ENCODE measurements around the gene GALNTL6. TPM values are rescaled to one million over a fixed set of nuclear protein-coding genes. Genes with fewer than 3 reads are reported as not detected.

The GALNTL6 gene
- total RNA-seq, 4 donors from 2014 or later = 0.26 to 4.0 (median 1.5) TPM; not detected in 1

DNA sequence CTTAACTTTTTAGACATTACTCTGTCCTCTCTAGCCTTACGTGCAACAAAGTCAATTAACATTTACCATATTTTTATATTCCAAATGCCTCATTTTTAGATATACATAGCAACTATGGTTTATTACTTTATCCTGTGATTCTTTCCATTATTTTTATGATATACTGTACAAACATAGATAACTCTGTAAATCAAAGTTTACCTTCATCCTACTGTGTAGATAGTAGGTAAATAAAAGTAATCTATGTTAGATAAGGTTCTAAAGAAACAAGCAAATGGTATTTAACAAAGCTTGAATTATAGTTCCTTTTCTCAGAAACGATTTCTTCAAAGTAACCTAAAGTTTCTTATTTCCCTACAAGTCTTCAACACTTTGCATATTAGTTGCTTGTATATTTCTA is 350.0 kb downstream of the GALNTL6 start:
- DNase-seq (ENCODE audit: low spot score in 2 of 2) = no peak
- Histone ChIP-seq H3K27me3 (no peaks in the 10 kb centered on the region), H3K4me3 (no peak overlapping the region), H3K27ac (no peak overlapping the region), H3K4me1 (no peaks in the 10 kb centered on the region), H3K9me3 (no peaks in the 10 kb centered on the region), H3K36me3 (no peaks in the 10 kb centered on the region)
- WGBS = 60% methylated on average over 2 of the region's 2 CpGs
- TF ChIP-seq, protein P1, sequence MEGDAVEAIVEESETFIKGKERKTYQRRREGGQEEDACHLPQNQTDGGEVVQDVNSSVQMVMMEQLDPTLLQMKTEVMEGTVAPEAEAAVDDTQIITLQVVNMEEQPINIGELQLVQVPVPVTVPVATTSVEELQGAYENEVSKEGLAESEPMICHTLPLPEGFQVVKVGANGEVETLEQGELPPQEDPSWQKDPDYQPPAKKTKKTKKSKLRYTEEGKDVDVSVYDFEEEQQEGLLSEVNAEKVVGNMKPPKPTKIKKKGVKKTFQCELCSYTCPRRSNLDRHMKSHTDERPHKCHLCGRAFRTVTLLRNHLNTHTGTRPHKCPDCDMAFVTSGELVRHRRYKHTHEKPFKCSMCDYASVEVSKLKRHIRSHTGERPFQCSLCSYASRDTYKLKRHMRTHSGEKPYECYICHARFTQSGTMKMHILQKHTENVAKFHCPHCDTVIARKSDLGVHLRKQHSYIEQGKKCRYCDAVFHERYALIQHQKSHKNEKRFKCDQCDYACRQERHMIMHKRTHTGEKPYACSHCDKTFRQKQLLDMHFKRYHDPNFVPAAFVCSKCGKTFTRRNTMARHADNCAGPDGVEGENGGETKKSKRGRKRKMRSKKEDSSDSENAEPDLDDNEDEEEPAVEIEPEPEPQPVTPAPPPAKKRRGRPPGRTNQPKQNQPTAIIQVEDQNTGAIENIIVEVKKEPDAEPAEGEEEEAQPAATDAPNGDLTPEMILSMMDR (IDR thresholded peaks at IDR 0.05) = no peak

DNA sequence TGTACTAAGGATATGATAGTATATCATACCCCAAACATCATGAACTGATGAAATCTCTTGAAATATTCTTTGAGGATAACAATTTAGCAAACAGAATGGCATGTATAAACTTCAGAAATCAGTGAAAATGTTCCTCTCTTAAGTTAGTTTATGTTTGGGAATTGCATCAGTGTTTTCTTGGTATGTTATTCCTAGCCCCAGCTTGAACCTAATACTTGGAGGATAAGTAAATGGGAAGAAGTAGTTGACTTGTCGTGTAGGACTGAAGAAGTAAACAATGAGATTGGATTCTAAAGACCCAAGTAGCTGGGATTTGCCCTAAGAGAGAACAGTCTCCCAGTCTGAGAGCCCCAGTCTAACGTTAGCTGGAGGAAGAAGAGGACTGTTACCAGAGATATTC is 355.7 kb downstream of the GALNTL6 start:
- WGBS = 72% methylated on average over 2 of the region's 2 CpGs
- no peaks in the 10 kb centered on the region for H3K36me3 ChIP-seq

DNA sequence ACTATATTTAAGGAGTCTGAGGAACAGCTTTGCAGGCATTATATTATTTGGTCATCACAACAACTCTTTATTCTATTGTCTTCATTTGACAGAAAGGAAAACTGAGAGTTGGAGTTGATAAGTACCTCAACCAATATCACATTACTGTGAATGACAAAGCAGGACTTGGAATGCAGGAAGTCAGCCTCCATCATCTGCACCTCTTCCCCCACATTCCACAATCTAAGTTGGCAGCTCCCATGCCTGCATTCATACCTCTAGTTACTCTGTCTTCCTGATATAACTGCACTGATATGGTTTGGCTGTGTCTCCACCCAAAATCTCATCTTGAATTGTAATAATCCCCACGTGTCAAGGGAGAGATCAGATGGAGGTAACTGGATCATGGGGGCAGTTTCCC is 356.7 kb downstream of the GALNTL6 start:
- 69% methylated on average over 1 of the region's 1 CpG for WGBS
- no peaks in the 10 kb centered on the region for H3K36me3 ChIP-seq
- H3K9me3 ChIP-seq = no peaks in the 10 kb centered on the region
- no peaks in the 10 kb centered on the region for H3K27me3 ChIP-seq
- DNase-seq (ENCODE audit: low spot score in 2 of 2) = no peak
- H3K4me3 ChIP-seq = no peak overlapping the region
- H3K27ac ChIP-seq = no peak overlapping the region
- TF ChIP-seq POLR2A (IDR thresholded peaks at IDR 0.05) = no peak
- TF ChIP-seq, protein P1 (IDR thresholded peaks at IDR 0.05) = no peak
- TF ChIP-seq EP300 (IDR thresholded peaks at IDR 0.05) = no peak
- TF ChIP-seq POLR2AphosphoS5 (IDR thresholded peaks at IDR 0.05) = no peak
- H3K4me1 ChIP-seq = no peaks in the 10 kb centered on the region

More for the DNA sequence above, 355.7 kb downstream of the GALNTL6 start:
- Histone ChIP-seq H3K4me1 (no peaks in the 10 kb centered on the region), H3K9me3 (no peaks in the 10 kb centered on the region), H3K27ac (no peak overlapping the region), H3K4me3 (no peak overlapping the region), H3K27me3 (no peaks in the 10 kb centered on the region)
- TF ChIP-seq EP300 (IDR thresholded peaks at IDR 0.05) = no peak
- no peak for TF ChIP-seq POLR2AphosphoS5 (IDR thresholded peaks at IDR 0.05)
- TF ChIP-seq, protein P1 (IDR thresholded peaks at IDR 0.05) = no peak
- TF ChIP-seq POLR2A (IDR thresholded peaks at IDR 0.05) = no peak
- no peak for DNase-seq (ENCODE audit: low spot score in 2 of 2)

DNA sequence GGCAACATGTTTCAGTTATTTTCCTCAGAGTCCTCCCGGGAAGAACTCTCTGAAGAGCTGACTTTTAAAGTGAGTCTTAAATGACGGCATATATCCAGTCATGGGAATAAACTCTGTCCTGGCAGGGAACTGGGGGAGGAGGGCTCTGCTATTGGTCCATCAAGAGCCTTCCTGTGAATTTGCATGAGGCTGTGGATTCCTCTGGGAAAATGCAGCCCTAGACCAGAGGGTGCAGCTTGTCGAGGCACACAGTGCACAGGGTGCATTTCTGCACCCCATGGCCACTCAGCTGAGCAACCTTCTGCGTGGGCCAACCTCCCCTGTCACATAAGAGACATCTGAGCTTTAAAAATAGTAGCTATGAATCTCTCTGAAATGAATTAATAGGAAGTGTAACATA is 360.0 kb downstream of the GALNTL6 start:
- no peak for DNase-seq (ENCODE audit: low spot score in 2 of 2)
- H3K27me3 ChIP-seq = no peaks in the 10 kb centered on the region
- no peak overlapping the region for H3K27ac ChIP-seq
- TF ChIP-seq, protein P1 (IDR thresholded peaks at IDR 0.05) = no peak
- TF ChIP-seq POLR2A (IDR thresholded peaks at IDR 0.05) (no peak), EP300 (IDR thresholded peaks at IDR 0.05) (no peak), POLR2AphosphoS5 (IDR thresholded peaks at IDR 0.05) (no peak)
- H3K9me3 ChIP-seq = no peaks in the 10 kb centered on the region
- 68% methylated on average over 4 of the region's 4 CpGs for WGBS
- no peaks in the 10 kb centered on the region for H3K4me1 ChIP-seq
- no peak overlapping the region for H3K4me3 ChIP-seq
- H3K36me3 ChIP-seq = no peaks in the 10 kb centered on the region

DNA sequence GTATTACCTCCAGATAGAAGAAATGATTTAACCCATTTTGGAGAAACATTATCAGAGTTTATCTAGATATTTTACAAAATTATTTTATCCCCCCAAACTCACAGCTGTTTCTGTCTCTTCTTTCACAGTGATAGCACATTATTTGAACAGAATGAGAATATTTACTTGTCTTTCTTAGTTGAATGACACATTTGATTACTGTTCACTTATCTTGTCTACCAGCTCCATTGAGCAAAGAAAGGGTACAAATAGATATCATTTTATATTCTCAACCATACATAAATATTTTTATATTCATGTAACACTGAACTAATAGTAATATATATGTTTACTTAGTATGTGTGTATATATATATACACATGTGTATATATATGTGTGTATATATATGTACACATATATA is 364.2 kb downstream of the GALNTL6 start:
- H3K9me3 ChIP-seq = peaks cover 3% of the 10 kb centered on the region
- H3K27me3 ChIP-seq = no peaks in the 10 kb centered on the region
- TF ChIP-seq POLR2AphosphoS5 (IDR thresholded peaks at IDR 0.05) (no peak), EP300 (IDR thresholded peaks at IDR 0.05) (no peak), POLR2A (IDR thresholded peaks at IDR 0.05) (no peak)
- TF ChIP-seq, protein P1 (IDR thresholded peaks at IDR 0.05) = no peak
- no peaks in the 10 kb centered on the region for H3K4me1 ChIP-seq
- DNase-seq (ENCODE audit: low spot score in 2 of 2) = no peak
- no peaks in the 10 kb centered on the region for H3K36me3 ChIP-seq
- no peak overlapping the region for H3K4me3 ChIP-seq
- no peak overlapping the region for H3K27ac ChIP-seq

All from suprapubic skin (tissue), 4 donors.